GM20000 (cell line): ENCODE data around the gene RFPL1.

ENCODE experiments used
- DNase-seq: peaks from one replicate; pipeline ENCODE4 v3.0.0; 2012; ENCODE audit warnings: low spot score
- TF ChIP-seq, protein P1 (sequence below): IDR thresholded peaks from 2 replicates; pipeline ENCODE4 v1.5.1; 2012; ENCODE audit warnings: mild to moderate bottlenecking, control low read depth; ENCODE audit errors: extremely low read depth, missing control alignments

RFPL1 gene

DNA sequence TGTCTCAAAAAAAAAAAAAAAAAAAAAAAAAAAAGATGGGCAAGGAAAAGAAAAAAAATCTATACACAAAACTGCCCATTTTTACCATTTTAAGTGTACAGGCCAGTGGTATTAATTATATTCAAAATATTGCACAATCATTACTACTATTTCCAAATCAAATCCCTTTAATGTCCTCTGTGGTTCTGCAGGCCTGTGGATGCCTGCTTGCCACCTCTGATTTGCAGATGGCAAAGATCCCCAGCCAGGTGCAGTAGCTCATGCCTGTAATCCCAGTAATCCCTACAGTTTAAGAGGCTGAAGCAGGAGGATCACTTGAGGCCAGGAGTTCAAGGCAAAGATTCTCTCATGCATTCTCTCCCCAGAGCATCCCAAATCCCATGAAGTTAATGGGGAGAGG is 20.2 kb downstream of the RFPL1 start:
- TF ChIP-seq, protein P1, sequence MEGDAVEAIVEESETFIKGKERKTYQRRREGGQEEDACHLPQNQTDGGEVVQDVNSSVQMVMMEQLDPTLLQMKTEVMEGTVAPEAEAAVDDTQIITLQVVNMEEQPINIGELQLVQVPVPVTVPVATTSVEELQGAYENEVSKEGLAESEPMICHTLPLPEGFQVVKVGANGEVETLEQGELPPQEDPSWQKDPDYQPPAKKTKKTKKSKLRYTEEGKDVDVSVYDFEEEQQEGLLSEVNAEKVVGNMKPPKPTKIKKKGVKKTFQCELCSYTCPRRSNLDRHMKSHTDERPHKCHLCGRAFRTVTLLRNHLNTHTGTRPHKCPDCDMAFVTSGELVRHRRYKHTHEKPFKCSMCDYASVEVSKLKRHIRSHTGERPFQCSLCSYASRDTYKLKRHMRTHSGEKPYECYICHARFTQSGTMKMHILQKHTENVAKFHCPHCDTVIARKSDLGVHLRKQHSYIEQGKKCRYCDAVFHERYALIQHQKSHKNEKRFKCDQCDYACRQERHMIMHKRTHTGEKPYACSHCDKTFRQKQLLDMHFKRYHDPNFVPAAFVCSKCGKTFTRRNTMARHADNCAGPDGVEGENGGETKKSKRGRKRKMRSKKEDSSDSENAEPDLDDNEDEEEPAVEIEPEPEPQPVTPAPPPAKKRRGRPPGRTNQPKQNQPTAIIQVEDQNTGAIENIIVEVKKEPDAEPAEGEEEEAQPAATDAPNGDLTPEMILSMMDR: no peak
- DNase-seq: no peak

DNA sequence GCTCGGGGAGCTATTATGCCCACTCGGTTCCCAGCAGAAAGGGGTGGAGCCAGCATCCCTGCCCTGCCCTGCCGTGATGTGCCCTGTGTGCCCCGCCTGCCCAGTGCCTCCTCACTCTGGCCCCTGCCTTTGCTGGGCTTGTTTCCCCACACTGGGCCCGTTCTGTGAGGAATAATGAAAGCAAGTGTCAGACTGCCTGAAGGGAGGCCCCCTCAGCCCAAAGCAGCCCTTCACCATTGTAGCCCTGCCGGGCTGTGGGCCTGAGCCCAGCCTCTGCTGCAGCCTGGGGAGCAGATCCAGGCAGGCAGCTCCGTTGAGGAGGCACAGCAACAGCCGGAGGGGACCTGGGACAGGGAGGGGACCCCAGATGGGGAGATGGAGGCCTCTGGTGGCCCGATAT is 21.4 kb downstream of the RFPL1 start:
- TF ChIP-seq, protein P1: no peak
- DNase-seq: no peak

DNA sequence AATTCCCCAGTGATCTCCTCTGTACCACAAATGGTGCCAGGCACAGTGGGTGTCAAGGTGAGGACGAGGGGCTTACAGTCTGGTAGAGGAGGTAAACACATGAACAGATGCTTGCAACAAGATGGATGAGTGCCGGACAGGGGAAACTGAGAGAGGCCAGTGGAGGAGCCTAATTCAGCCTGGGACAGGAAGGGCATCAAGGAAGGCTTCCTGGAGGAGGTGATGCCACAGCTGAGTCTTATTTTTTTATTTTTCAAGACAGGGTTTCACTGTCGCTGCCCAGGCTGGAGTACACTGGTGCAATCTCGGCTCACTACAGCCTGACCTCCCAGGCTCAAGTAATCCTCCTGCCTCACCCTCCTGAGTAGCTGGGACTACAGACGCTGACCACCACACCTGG is 22.9 kb downstream of the RFPL1 start:
- no peak for DNase-seq
- TF ChIP-seq, protein P1: no peak

DNA sequence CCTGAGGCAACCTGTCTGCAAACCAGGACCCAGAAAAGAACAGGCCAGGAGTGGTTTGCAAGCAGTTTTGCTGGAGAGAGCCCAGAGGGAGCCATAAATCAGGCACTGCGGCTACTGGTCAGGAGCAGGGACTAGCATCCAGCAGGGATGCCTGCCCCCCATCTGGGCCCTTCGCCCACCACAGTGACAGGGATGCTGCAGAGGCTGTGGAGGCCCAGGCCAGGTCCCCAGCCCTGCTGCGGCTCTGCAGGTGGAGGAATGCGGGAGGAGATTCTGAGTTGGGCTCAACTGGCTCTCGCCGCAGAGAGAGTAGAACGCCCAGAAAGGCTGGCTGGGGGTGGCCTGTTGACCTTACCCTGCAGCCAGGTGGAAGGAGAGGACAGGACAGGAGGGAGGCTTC is 25.2 kb downstream of the RFPL1 start:
- no peak for DNase-seq
- TF ChIP-seq, protein P1: no peak

DNA sequence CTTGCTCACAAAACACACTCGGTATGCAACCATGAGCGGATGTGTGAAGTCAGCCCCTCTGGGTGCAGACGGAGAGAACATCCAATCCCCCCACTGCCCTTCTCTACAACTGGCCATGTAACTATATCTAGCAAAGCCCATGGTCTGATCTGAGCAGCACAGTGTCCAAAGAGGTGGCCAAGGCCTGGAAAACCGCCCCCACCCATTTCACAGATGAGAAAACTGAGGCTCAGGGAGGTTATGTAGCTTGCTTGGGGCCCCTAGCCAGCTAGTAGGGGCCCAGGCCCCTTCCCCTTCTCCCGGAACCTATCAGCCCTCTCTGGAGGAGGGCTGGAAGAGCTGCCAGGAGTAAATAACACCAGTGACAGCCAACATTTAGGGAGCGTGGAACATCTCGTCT is 26.2 kb downstream of the RFPL1 start:
- no peak for DNase-seq
- TF ChIP-seq, protein P1: no peak

DNA sequence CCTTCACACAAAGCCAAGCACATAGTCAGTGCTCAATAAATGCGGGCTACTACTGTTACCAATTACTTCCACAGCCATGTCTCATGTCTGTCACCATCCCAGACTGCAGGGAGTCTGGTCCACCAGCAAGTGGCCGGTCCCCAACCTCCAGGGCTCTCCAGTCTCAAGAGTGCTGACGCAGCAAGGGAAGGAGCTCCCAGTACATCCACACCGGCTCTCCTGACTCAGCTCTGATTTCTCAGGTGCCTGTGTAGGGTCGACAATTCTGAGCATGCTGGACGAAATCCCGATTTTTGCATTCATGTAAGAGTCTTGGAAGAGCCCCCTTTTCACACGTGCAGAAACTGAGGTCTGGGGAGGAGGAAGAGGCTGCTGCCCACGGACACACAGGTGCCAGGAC is 31.4 kb downstream of the RFPL1 start:
- TF ChIP-seq, protein P1: no peak
- DNase-seq: no peak

DNA sequence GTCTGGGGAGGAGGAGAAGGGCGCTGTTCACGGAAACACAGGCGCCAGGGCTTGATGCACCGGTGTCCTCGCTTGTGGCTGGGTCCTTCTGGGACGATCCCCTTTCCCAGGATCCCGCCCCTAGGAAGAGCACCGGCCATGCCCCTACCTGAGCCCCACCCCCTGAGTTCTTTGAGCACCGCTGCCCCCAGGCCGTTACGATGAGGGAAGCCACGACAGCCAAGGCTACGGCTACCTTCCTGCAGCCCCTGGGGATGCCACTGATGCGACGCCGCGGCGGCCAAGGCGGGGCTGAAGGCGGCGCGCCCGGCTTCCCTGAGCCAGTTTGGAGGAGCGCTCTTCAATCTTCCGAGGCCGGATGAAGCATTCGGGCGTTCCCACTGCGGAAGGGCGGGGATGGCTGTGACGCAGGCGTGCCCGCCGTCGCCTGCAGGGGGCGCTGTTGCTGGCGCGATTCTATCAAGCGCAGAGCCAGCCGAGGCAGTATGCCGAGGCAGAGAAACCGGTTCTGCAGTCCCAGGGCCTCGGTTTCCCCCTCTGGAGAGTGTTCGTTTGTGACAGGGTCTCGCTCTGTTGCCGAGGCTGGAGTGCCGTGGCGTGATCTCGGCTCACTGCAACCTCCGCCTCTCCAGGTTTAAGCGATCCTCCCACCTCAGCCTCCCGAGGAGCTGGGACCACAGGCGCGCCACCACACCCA is 31.9 kb downstream of the RFPL1 start:
- peak; percentile 82 for DNase-seq

More for the DNA sequence above, 31.9 kb downstream of the RFPL1 start:
- TF ChIP-seq, protein P1: peak; percentile 50
